Liver (tissue), 9 donors: ENCODE results near the gene PKMYT1. TPM values are rescaled to one million over a fixed set of nuclear protein-coding genes. Genes with fewer than 3 reads are reported as not detected.

ENCODE experiments used
- DNase-seq: peaks from one replicate; pipeline ENCODE4 v3.0.0-alpha.2; 2017; ENCODE audit warnings: low spot score
- H3K27ac ChIP-seq, 2 donors: one replicate each; pipeline ENCODE4 v1.7.0; 2013; ENCODE audit warnings: inconsistent platforms in 2 of 2, low read length in 2 of 2, control low read depth in 1 of 2, low read depth in 1 of 2, mild to moderate bottlenecking in 1 of 2
- H3K27me3 ChIP-seq, 4 donors: one replicate each; pipeline versions ENCODE4 v1.6.1 to v1.7.0; 2013; ENCODE audit warnings: low read length in 3 of 4, inconsistent platforms in 1 of 4, mild to moderate bottlenecking in 1 of 4, moderate library complexity in 1 of 4; ENCODE audit not compliant: control insufficient read depth in 4 of 4, insufficient read depth in 4 of 4
- H3K36me3 ChIP-seq, 4 donors: one replicate each; pipeline versions ENCODE4 v1.6.1 to v1.7.0; 2013; ENCODE audit warnings: low read length in 3 of 4, mild to moderate bottlenecking in 3 of 4, low read depth in 1 of 4, moderate library complexity in 1 of 4; ENCODE audit not compliant: control insufficient read depth in 4 of 4, insufficient read depth in 3 of 4
- H3K4me1 ChIP-seq, 4 donors: one replicate each; pipeline versions ENCODE4 v1.6.1 to v1.7.0; 2013; ENCODE audit warnings: low read length in 3 of 4, mild to moderate bottlenecking in 3 of 4, moderate library complexity in 1 of 4; ENCODE audit not compliant: control insufficient read depth in 4 of 4, insufficient read depth in 4 of 4
- H3K4me3 ChIP-seq, 3 donors: one replicate each; pipeline versions ENCODE4 v1.6.1 to v1.7.0; 2013; ENCODE audit warnings: low read length in 3 of 3, control low read depth in 1 of 3, low read depth in 1 of 3, mild to moderate bottlenecking in 1 of 3
- H3K9ac ChIP-seq, 2 donors: one replicate each; pipeline ENCODE4 v1.7.0; 2013; ENCODE audit warnings: low read length in 2 of 2, mild to moderate bottlenecking in 2 of 2, moderate library complexity in 2 of 2, control low read depth in 1 of 2, low read depth in 1 of 2
- H3K9me3 ChIP-seq, 4 donors: one replicate each; pipeline versions ENCODE4 v1.6.1 to v1.7.0; 2013; ENCODE audit warnings: low read length in 3 of 4; ENCODE audit not compliant: control insufficient read depth in 4 of 4
- CTCF ChIP-seq: fragments of 150-350 bp; IDR thresholded peaks from 2 replicates; pipeline ENCODE4 v1.5.1; 2017; ENCODE audit warnings: improper control_type of control experiment, low read depth, low read length; ENCODE audit not compliant: missing input control
- EGR1 ChIP-seq, 2 donors: IDR thresholded peaks; 2 replicates each; pipeline ENCODE4 v1.6.1; 2016 to 2018; ENCODE audit warnings: antibody characterized with exemption in 2 of 2, low read depth in 2 of 2
- FOXA1 ChIP-seq: IDR thresholded peaks from 2 replicates; pipeline ENCODE4 v1.6.1; 2016; ENCODE audit warnings: antibody characterized with exemption
- HNF4A ChIP-seq, 2 donors: conservative IDR thresholded peaks; 2 replicates each; pipeline ENCODE4 v1.6.1; 2016; ENCODE audit warnings: antibody characterized with exemption in 2 of 2, mild to moderate bottlenecking in 2 of 2
- RXRA ChIP-seq, 2 donors: IDR thresholded peaks; 2 replicates each; pipeline ENCODE4 v1.6.1; 2017 to 2018; ENCODE audit warnings: antibody characterized with exemption in 2 of 2, mild to moderate bottlenecking in 1 of 2
- TAF1 ChIP-seq: conservative IDR thresholded peaks from 2 replicates; pipeline ENCODE4 v1.6.1; 2016; ENCODE audit warnings: antibody characterized with exemption, mild to moderate bottlenecking
- WGBS: extraction: QIAGEN DNeasy Blood & Tissue Kit; methylation state at CpG from one replicate; pipeline ENCODE4 v1.1.7; 2013; 5-methylcytosine and 5-hydroxymethylcytosine counted together
- polyA plus RNA-seq, 2 donors: library from polyadenylated mRNA; stranded (reverse) in 1 of 2; unstranded in 1 of 2; fragments of 200-250 nt in 1 of 2; fragments of >200 nt in 1 of 2; fragmentation: Nextera tagmentation in 1 of 2; extraction: Ambion mirVana in 1 of 2; gene quantifications; one replicate each; pipeline versions ENCODE4 v1.2.1 to v1.2.3, GENCODE V29; 2013 to 2015
- total RNA-seq, 2 donors: library from RNA; depleted of rRNA; stranded (reverse); fragments of >200 nt; gene quantifications; one replicate each; pipeline ENCODE4 v1.2.3, GENCODE V29; 2014
- TF ChIP-seq, protein P1 (sequence below): IDR thresholded peaks from 2 replicates; pipeline ENCODE4 v1.6.1; 2016; ENCODE audit warnings: antibody characterized with exemption
- donor health status: healthy.
- donor health status: healthy.
- donor health status: healthy.
- donor health status: healthy.
- donor health status: healthy.

Gene PKMYT1
- total and polyA plus RNA-seq, 4 donors: 0.50 to 15.8 (median 2.6) TPM

- no peaks in the 10 kb centered on the region for H3K36me3 ChIP-seq
- no peak for TF ChIP-seq RXRA (IDR thresholded peaks at IDR 0.05)
- no peak for TF ChIP-seq HNF4A (conservative IDR thresholded peaks at IDR 0.05)
- H3K4me1 ChIP-seq: peaks cover 3 to 30% (median 21%) of the 10 kb centered on the region in 4 donors
- H3K27ac ChIP-seq: no peak overlapping the region
- H3K9ac ChIP-seq: no peak overlapping the region
- whole genome bisulfite sequencing: 96% methylated on average over 35 of the region's 35 CpGs
- no peaks in the 10 kb centered on the region for H3K9me3 ChIP-seq
- H3K4me3 ChIP-seq: no peak overlapping the region
- no peak for DNase-seq
- peaks cover 0 to 6% (median 2%) of the 10 kb centered on the region in 4 donors for H3K27me3 ChIP-seq
These were observed 8.9 kb downstream of the PKMYT1 start for GRCh38 chr16:2971134-2971984.

DNA sequence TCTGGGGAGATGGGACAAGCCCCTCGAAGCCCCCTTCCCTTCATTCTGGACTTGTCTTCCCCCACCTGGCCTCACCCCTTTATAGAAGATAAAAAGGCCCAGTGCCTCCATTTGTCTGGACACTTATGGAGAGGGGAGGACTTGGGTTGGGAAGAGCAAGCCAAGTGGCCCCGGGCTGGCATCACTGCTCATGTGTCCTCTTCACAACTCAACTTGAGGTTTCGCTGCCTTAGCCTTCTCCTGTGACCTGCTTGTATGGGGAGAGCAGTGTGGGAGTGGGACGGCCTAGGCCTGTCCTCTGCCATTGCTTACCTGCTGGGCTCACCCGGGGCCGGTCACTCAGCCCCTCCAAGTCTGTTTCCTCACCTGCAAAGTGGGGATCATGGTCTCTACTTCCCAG, 9.7 kb downstream of the PKMYT1 start:
- no peak overlapping the region for H3K9ac ChIP-seq
- no peak for DNase-seq
- H3K9me3 ChIP-seq: no peaks in the 10 kb centered on the region
- H3K4me3 ChIP-seq: peak overlapping the region in 1 of 3 donors; percentile 76
- H3K4me1 ChIP-seq: peaks cover 3 to 30% (median 21%) of the 10 kb centered on the region in 4 donors
- TF ChIP-seq TAF1: no peak
- TF ChIP-seq, protein P1, sequence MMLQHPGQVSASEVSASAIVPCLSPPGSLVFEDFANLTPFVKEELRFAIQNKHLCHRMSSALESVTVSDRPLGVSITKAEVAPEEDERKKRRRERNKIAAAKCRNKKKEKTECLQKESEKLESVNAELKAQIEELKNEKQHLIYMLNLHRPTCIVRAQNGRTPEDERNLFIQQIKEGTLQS: no peak
- TF ChIP-seq EGR1 (IDR thresholded peaks at IDR 0.05; ENCODE audit: low read depth in 2 of 2): no peak
- 85% methylated on average over 6 of the region's 6 CpGs for WGBS
- no peak overlapping the region for H3K27ac ChIP-seq
- H3K36me3 ChIP-seq: no peaks in the 10 kb centered on the region
- peaks cover 0 to 6% (median 2%) of the 10 kb centered on the region in 4 donors for H3K27me3 ChIP-seq

- Histone ChIP-seq H3K4me3 (peak overlapping the region; percentile 32 to 76 (median 52)), H3K27me3 (peaks cover 0 to 6% (median 2%) of the 10 kb centered on the region in 4 donors), H3K9me3 (no peaks in the 10 kb centered on the region), H3K4me1 (peaks cover 3 to 31% (median 21%) of the 10 kb centered on the region in 4 donors), H3K9ac (no peak overlapping the region), H3K27ac (no peak overlapping the region), H3K36me3 (no peaks in the 10 kb centered on the region)
- 6% methylated on average over 83 of the region's 83 CpGs for WGBS
- TF ChIP-seq FOXA1 (no peak), CTCF (peak; percentile 12)
- DNase-seq: peak; percentile 71
These were observed 10.4 kb downstream of the PKMYT1 start for GRCh38 chr16:2969545-2970521.
